HG03097 (cell line): ENCODE measurements around the gene FNIP2.
A peak's percentile ranks its signal among the peaks of the same experiment; 100 is the strongest.

Source experiments
- ATAC-seq: cut with Tn5 transposase; IDR thresholded peaks from one replicate; pipeline ENCODE4 v1.9.1; 2021; ENCODE audit not compliant: unreplicated experiment, low FRiP score

FNIP2 gene

DNA sequence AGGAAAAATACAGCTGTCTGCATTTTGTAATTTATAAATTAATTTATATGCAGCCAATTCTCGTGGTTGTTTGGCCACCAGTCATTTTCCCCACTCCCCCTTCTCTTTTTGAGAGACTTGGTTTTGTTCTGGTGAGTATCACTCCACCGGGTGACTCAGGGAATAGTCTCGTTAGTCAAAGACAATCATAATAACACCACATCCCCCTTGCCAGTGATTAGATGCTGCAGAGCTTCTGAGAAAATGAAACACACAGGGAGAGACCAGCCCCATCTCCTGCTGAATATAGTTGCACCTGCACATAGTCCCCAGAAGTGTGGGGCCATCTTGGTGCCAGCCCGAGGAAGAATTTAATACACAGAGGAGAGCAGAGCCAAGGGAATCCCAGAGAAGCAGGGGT lies 8.0 kb upstream of the FNIP2 start:
- no peak for ATAC-seq

DNA sequence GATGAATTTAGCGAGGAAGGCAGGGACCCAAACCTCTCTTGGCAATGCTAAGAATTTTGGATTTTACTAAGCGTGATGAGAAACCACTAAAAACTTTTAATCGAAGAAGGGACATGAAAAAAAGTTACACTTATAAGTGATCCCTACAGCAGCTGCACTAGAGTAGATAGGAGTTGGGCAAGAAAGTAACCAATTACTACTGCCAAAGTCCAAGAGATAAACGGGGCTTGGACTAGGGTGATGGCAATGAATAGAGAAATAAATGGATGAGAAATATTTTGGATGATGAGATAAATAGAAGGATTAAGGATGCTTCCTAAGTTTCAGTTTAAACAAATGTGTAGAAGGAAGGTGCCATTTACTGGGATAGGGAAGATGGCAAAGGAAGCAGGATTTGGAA lies 6.3 kb upstream of the FNIP2 start:
- ATAC-seq: no peak

GRCh38 chr4:158763462-158763861 lies 5.4 kb upstream of the FNIP2 start:
- no peak for ATAC-seq

GRCh38 chr4:158766434-158767044 lies 2.3 kb upstream of the FNIP2 start:
- ATAC-seq: no peak

DNA sequence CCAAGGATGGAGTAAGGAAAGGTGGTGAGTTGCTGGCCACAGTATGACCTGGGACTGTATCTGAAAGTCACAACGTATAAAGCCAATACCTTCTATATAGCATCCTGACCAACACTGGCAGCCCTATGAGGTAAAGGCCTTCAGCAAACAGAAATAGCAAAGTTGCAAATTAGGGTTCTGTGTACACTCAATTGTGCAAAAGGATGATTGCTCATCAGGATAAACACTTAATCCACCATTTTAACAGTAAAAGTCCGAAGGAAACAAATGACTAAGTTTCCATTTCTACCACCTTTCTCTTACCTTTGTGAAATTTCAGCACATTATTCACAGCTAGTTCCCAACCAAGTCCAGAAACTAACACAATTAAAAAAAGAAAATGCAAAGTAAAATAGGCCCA lies 1.4 kb upstream of the FNIP2 start:
- ATAC-seq: no peak

GRCh38 chr4:158769175-158769921 lies 522 bp downstream of the FNIP2 start:
- peak; percentile 32 for ATAC-seq

- ATAC-seq: no peak
These were observed 1.8 kb downstream of the FNIP2 start for GRCh38 chr4:158770671-158771070.

DNA sequence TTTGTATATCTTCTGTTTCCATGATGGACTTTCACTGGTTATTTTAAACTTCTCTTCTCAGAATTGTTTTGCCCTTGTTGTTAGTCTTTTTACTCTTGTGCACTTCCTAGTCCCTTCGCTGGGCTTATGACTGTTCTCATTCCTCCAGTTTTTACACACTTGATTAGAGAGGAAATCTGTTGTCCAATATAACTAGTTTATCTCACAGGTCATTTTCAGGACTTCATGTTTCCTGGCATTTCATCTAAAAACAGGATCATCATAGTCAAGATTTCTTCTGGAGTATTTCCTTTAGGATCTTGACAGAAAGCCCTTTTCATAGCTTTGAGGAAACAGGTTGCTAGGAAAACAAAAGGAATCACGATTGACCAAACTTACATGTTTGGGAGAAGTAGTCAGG lies 3.0 kb downstream of the FNIP2 start:
- ATAC-seq: no peak

- no peak for ATAC-seq
These were observed 6.3 kb downstream of the FNIP2 start for GRCh38 chr4:158775091-158775651.

DNA sequence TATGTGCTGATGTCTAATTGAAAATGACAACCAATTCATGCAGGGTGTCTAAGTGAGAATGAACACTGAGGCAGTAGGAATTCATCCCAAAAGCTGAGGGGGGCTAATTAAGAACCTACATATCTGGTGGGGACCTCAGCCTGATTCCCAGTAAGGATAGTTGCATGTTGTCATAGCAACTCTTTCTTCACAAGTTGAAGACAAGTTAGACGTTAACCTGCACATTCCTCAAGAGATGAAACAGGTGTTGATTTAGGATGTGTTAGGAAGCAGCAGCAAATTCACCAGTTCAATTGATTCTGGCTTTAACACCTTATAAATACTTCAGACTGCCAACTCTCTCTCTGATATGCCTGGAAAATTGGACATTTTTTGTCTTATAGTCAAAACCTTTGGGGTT lies 7.3 kb downstream of the FNIP2 start:
- no peak for ATAC-seq

- ATAC-seq: peak; percentile 21
These were observed 8.8 kb downstream of the FNIP2 start for GRCh38 chr4:158777423-158778155.

DNA sequence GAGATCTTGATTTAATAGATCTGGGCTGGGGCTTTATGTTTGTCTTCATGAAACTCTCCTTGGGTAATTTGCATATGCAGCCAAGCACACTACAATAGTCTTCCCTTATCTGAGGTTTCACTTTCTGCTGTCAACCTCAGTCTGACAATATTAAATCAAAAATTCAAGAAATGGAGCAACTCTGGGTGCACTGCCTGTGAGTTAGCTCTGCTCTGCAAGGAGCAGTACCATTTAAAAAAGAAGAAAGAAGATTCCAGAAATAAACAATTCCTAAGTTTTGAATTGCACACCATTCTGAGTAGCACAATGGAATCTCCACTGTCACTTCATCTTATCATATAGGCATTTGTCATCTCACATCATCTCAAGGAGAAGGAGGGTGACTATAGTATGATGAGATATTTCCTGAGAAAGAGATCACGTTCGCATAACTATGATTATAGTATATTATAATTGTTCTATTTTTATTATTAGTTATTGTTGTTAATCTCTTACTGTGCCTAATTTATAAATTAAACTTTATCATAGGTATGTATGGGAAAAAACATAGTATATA lies 9.4 kb downstream of the FNIP2 start:
- peak; percentile 95 for ATAC-seq

GRCh38 chr4:158778712-158779111 lies 9.9 kb downstream of the FNIP2 start:
- no peak for ATAC-seq

DNA sequence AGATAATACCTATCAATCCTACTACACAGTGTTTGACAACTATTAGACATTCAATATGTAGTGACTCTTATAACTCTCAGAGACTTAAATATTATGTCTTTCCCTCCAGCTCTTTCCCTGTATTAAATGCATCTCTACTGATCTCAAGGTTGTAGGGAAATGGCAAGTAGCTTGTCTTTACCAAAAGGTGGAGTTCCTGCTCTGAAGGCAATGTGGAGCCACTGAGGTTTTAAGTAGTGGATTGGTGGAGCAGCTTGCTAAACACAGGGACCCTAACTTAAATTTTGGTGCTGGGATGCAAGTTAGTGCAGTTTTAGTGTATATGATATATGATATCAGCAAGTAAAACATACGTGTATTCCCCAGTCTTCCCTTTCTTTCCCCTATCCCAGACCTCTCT lies 13.1 kb downstream of the FNIP2 start:
- ATAC-seq: no peak

- no peak for ATAC-seq
These were observed 13.9 kb downstream of the FNIP2 start for GRCh38 chr4:158782551-158783360.

GRCh38 chr4:158783785-158784184 lies 15.0 kb downstream of the FNIP2 start:
- ATAC-seq: no peak

DNA sequence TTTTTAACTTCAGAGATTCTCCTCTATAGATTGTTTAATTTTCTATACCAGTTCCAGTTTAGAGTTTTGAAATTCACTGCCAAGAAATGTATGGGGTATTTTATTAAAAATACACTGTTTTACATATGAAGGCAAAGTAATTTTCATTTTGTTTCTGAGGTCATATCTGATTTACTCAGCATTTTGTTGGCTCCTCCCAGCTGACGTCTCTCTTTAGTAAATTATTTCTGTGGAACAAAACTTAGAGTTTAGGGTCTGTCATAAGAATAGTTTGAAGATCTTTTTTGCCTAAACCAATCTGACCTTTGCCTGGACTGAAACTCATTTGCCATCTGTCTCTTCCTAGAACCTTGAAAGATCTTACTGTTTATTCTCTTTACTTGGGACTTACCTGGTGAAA lies 16.9 kb downstream of the FNIP2 start:
- no peak for ATAC-seq

- no peak for ATAC-seq
These were observed 17.3 kb downstream of the FNIP2 start for GRCh38 chr4:158786121-158786601.

DNA sequence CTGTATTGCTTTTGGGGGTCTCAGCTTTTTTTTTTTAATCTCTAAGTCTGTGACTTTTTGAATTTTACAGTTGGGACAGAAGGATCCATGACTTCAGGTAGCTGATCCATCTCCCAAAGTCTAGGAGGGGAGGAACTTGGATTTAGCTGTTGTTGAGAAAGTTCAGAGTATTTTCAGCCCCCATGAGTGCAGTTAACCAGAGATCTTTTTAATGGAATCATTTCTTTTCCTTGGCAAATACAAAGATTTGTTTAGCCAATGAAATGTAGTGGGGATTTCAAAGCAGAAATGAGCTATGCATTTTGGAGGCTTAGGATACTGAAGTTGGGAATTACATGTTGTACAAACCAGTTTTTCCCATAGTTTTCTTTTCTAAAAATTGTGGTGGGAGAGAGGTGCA lies 18.1 kb downstream of the FNIP2 start:
- no peak for ATAC-seq
